Measurements from ENCODE around the gene BEND7. TPM values are rescaled to one million over a fixed set of nuclear protein-coding genes. Genes with fewer than 3 reads are reported as not detected.
A peak's percentile ranks its signal among the peaks of the same experiment; 100 is the strongest.

BEND7 gene
- total RNA-seq, 1 experiment from 2014 or later, result 14.8 TPM

GRCh38 chr10:13470270-13470669 is 58.5 kb downstream of the BEND7 start:
- Histone ChIP-seq H3K27me3 (replicated peaks; ENCODE audit: insufficient read depth, low read depth, low read length, poor library complexity) (no peaks in the 10 kb centered on the region), H3K9me3 (ENCODE audit: low read depth, low read length, poor library complexity, severe bottlenecking) (no peaks in the 10 kb centered on the region), H3K4me3 (ENCODE audit: low read depth, low read length, poor library complexity, severe bottlenecking) (no peak overlapping the region), H3K36me3 (ENCODE audit: insufficient read depth, low read length, poor library complexity, severe bottlenecking) (no peaks in the 10 kb centered on the region), H3K27ac (ENCODE audit: low read depth, low read length, poor library complexity, severe bottlenecking) (no peak overlapping the region), H3K4me1 (ENCODE audit: insufficient read depth, low read length, poor library complexity, severe bottlenecking) (no peaks in the 10 kb centered on the region)
- TF ChIP-seq EZH2 (IDR thresholded peaks at IDR 0.05; ENCODE audit: borderline replicate concordance, low read depth, low read length, poor library complexity, severe bottlenecking) (no peak), CTCF (conservative IDR thresholded peaks at IDR 0.05; ENCODE audit: low read depth, low read length) (peak; percentile 39)
- BruUV-seq (replicated peaks), result no TSS peak
- CTCF ChIA-PET, result no interaction called here
- intact Hi-C loops (cut with micrococcal nuclease; ENCODE audit: unreplicated experiment), result no loop called here
- POLR2A ChIA-PET (ENCODE audit: low non-redundant PET), result interaction anchor here (0.6 kb wide), 1 partner anchor 245 kb away, joined by 3 read pairs; no protein-coding TSS in a partner anchor
- no peak for DNase-seq (ENCODE audit: low spot score)

DNA sequence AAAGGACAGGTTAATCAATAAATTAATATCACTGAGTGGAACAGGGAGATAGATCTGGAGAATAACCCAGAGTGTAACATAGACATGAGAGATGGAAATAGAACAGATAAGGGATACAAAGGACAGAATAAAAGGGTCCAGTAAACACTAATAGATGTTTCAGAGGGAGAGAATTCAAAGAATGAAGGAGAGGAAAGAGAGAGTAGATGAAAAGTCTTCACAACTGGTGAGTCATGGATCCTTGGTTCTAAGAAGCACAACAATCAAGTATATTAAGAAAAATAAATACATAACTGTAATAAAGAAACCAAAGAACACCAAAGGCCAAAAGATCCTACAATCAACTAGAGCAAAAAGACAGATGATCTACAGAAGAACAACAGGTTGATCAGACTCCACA is 66.3 kb downstream of the BEND7 start:
- POLR2A ChIA-PET (ENCODE audit: low non-redundant PET), result no interaction called here
- DNase-seq (ENCODE audit: low spot score), result no peak
- no peak overlapping the region for H3K4me3 ChIP-seq (ENCODE audit: low read depth, low read length, poor library complexity, severe bottlenecking)
- BruUV-seq (replicated peaks), result no TSS peak
- H3K27me3 ChIP-seq (replicated peaks; ENCODE audit: insufficient read depth, low read depth, low read length, poor library complexity), result no peaks in the 10 kb centered on the region
- no peaks in the 10 kb centered on the region for H3K9me3 ChIP-seq (ENCODE audit: low read depth, low read length, poor library complexity, severe bottlenecking)
- no peak overlapping the region for H3K27ac ChIP-seq (ENCODE audit: low read depth, low read length, poor library complexity, severe bottlenecking)
- CTCF ChIA-PET, result no interaction called here
- H3K36me3 ChIP-seq (ENCODE audit: insufficient read depth, low read length, poor library complexity, severe bottlenecking), result no peaks in the 10 kb centered on the region
- TF ChIP-seq CTCF (conservative IDR thresholded peaks at IDR 0.05; ENCODE audit: low read depth, low read length) (no peak), EZH2 (IDR thresholded peaks at IDR 0.05; ENCODE audit: borderline replicate concordance, low read depth, low read length, poor library complexity, severe bottlenecking) (no peak)
- H3K4me1 ChIP-seq (ENCODE audit: insufficient read depth, low read length, poor library complexity, severe bottlenecking), result no peaks in the 10 kb centered on the region
- intact Hi-C loops (cut with micrococcal nuclease; ENCODE audit: unreplicated experiment), result no loop called here

DNA sequence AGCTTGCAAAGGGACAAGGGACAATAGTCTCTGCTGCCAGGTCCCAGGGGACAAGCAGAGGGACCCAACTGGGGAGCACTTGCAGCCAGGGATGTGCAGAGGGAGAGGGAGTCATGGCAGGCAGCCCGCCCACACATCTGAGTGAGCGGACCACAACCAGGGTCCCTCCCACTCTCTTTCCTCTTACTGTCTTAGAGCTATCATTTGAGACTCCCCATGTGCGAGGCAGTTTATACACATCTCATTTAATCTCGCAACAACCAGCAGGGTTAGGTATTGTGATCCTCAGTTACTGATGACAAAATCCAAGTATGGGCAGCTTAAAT is 70.2 kb downstream of the BEND7 start:
- ChIA-PET CTCF (no interaction called here), POLR2A (ENCODE audit: low non-redundant PET) (no interaction called here)
- peaks cover 5% of the 10 kb centered on the region for H3K4me1 ChIP-seq (ENCODE audit: insufficient read depth, low read length, poor library complexity, severe bottlenecking)
- no peak overlapping the region for H3K27ac ChIP-seq (ENCODE audit: low read depth, low read length, poor library complexity, severe bottlenecking)
- no peak for TF ChIP-seq CTCF (conservative IDR thresholded peaks at IDR 0.05; ENCODE audit: low read depth, low read length)
- no peak for TF ChIP-seq EZH2 (IDR thresholded peaks at IDR 0.05; ENCODE audit: borderline replicate concordance, low read depth, low read length, poor library complexity, severe bottlenecking)
- no peak overlapping the region for H3K4me3 ChIP-seq (ENCODE audit: low read depth, low read length, poor library complexity, severe bottlenecking)
- no peaks in the 10 kb centered on the region for H3K9me3 ChIP-seq (ENCODE audit: low read depth, low read length, poor library complexity, severe bottlenecking)
- no TSS peak for BruUV-seq (replicated peaks)
- intact Hi-C loops (cut with micrococcal nuclease; ENCODE audit: unreplicated experiment), result no loop called here
- no peak for DNase-seq (ENCODE audit: low spot score)
- H3K27me3 ChIP-seq (replicated peaks; ENCODE audit: insufficient read depth, low read depth, low read length, poor library complexity), result no peaks in the 10 kb centered on the region
- no peaks in the 10 kb centered on the region for H3K36me3 ChIP-seq (ENCODE audit: insufficient read depth, low read length, poor library complexity, severe bottlenecking)
